Activated naive CD4-positive, alpha-beta T cell treated with anti-CD3 and anti-CD28 coated beads, Interleukin-2, amount 10 ng/mL, durations not matched to agents 7 days and 5 days (primary cell): Measurements from ENCODE around the gene EXOSC2.
"Not testable (repeated sequence)": the region's sequence is repeated elsewhere in the genome, so short reads cannot be mapped to it uniquely, and the experiment has no call there.

Experiments used
- CTCF ChIA-PET: fragments of 350-600 bp; sonication (Branson Sonifier 250); formaldehyde crosslinking; loops from one replicate; lab custom pipeline; 2021; ENCODE audit warnings: antibody characterized with exemption; lab: Charles Lee
- DNase-seq: peaks from one replicate; pipeline ENCODE4 v3.0.0-alpha.2; 2020
- H3K27ac Mint-ChIP-seq: one replicate; pipeline ENCODE4 v1.8.0; 2021; ENCODE audit warnings: mild to moderate bottlenecking, moderate library complexity, mixed read lengths
- H3K27me3 Mint-ChIP-seq: one replicate; pipeline ENCODE4 v1.8.0; 2021; ENCODE audit warnings: mild to moderate bottlenecking, mixed read lengths
- H3K36me3 Mint-ChIP-seq: one replicate; pipeline ENCODE4 v1.8.0; 2021; ENCODE audit warnings: mixed read lengths
- H3K4me1 Mint-ChIP-seq: one replicate; pipeline ENCODE4 v1.8.0; 2021; ENCODE audit warnings: mixed read lengths
- H3K4me3 Mint-ChIP-seq: one replicate; pipeline ENCODE4 v1.8.0; 2021; ENCODE audit warnings: mild to moderate bottlenecking, moderate library complexity, mixed read lengths
- H3K9me3 Mint-ChIP-seq: one replicate; pipeline ENCODE4 v1.8.0; 2021; ENCODE audit warnings: mixed read lengths

The EXOSC2 gene

GRCh38 chr9:130680836-130681768, 12.5 kb upstream of the EXOSC2 start:
- CTCF ChIA-PET: interaction anchor here (1.0 to 8.0 kb wide), 5 partner anchors 12 to 219 kb away, joined by 3 to 118 read pairs (median 6); partner anchors contain the start of gene EXOSC2
- H3K27me3 Mint-ChIP-seq: peaks cover 83% of the 10 kb centered on the region
- DNase-seq: peak; percentile 68
- peaks cover 7% of the 10 kb centered on the region for H3K9me3 Mint-ChIP-seq
- peak overlapping the region; percentile 54 for H3K4me3 Mint-ChIP-seq
- no peak overlapping the region for H3K27ac Mint-ChIP-seq
- H3K4me1 Mint-ChIP-seq: peaks cover 6% of the 10 kb centered on the region
- no peaks in the 10 kb centered on the region for H3K36me3 Mint-ChIP-seq

- Mint-ChIP-seq H3K4me3 (peak overlapping the region; percentile 74), H3K36me3 (no peaks in the 10 kb centered on the region), H3K4me1 (peaks cover 7% of the 10 kb centered on the region), H3K27ac (no peak overlapping the region), H3K9me3 (peaks cover 7% of the 10 kb centered on the region), H3K27me3 (peaks cover 81% of the 10 kb centered on the region)
- CTCF ChIA-PET: interaction anchor here (0.5 to 8.0 kb wide), 10 partner anchors 9 to 234 kb away, joined by 3 to 118 read pairs (median 6); partner anchors contain the start of gene EXOSC2
- DNase-seq: peak; percentile 34
Measured at GRCh38 chr9:130681769-130682420, 11.7 kb upstream of the EXOSC2 start.

GRCh38 chr9:130682421-130683121, 11.0 kb upstream of the EXOSC2 start:
- H3K27ac Mint-ChIP-seq: peak overlapping the region; percentile 56

GRCh38 chr9:130685104-130685503, 8.5 kb upstream of the EXOSC2 start:
- DNase-seq: no peak
- Mint-ChIP-seq H3K27me3 (peaks cover 60% of the 10 kb centered on the region), H3K4me1 (peaks cover 28% of the 10 kb centered on the region), H3K9me3 (peaks cover 7% of the 10 kb centered on the region), H3K27ac (no peak overlapping the region), H3K36me3 (no peaks in the 10 kb centered on the region), H3K4me3 (no peak overlapping the region)
- CTCF ChIA-PET: interaction anchor here (1.1 to 8.0 kb wide), 4 partner anchors 8 to 223 kb away, joined by 3 to 118 read pairs (median 10); partner anchors contain the start of gene EXOSC2

More at GRCh38 chr9:130682421-130683121, 11.0 kb upstream of the EXOSC2 start:
- Mint-ChIP-seq H3K27me3 (peaks cover 74% of the 10 kb centered on the region), H3K4me3 (peak overlapping the region; percentile 74), H3K36me3 (no peaks in the 10 kb centered on the region), H3K4me1 (peaks cover 12% of the 10 kb centered on the region), H3K9me3 (peaks cover 7% of the 10 kb centered on the region)
- peak; percentile 68 for DNase-seq
- CTCF ChIA-PET: interaction anchor here (0.7 to 8.0 kb wide), 11 partner anchors 8 to 234 kb away, joined by 3 to 118 read pairs (median 5); partner anchors contain the start of gene EXOSC2

GRCh38 chr9:130685945-130686344, 7.6 kb upstream of the EXOSC2 start:
- peaks cover 33% of the 10 kb centered on the region for H3K4me1 Mint-ChIP-seq
- H3K9me3 Mint-ChIP-seq, H3K27ac Mint-ChIP-seq, DNase-seq, H3K36me3 Mint-ChIP-seq, H3K4me3 Mint-ChIP-seq: not testable (repeated sequence)
- H3K27me3 Mint-ChIP-seq: peaks cover 51% of the 10 kb centered on the region
- CTCF ChIA-PET: interaction anchor here (1.2 to 8.0 kb wide), 3 partner anchors 175 to 224 kb away, joined by 3 to 118 read pairs (median 3); no protein-coding TSS in a partner anchor

- H3K27ac Mint-ChIP-seq: no peak overlapping the region
- H3K9me3 Mint-ChIP-seq: peaks cover 9% of the 10 kb centered on the region
- no peaks in the 10 kb centered on the region for H3K36me3 Mint-ChIP-seq
- H3K27me3 Mint-ChIP-seq: peaks cover 38% of the 10 kb centered on the region
- peaks cover 27% of the 10 kb centered on the region for H3K4me1 Mint-ChIP-seq
- DNase-seq: no peak
- CTCF ChIA-PET: interaction anchor here (1.8 to 8.0 kb wide), 2 partner anchors 13 to 226 kb away, joined by 6 to 118 read pairs; no protein-coding TSS in a partner anchor
- H3K4me3 Mint-ChIP-seq: no peak overlapping the region
Measured at GRCh38 chr9:130687615-130688014, 6.0 kb upstream of the EXOSC2 start.

- H3K27ac Mint-ChIP-seq: no peak overlapping the region
- peaks cover 32% of the 10 kb centered on the region for H3K4me1 Mint-ChIP-seq
- no peak for DNase-seq
- no peaks in the 10 kb centered on the region for H3K36me3 Mint-ChIP-seq
- peaks cover 9% of the 10 kb centered on the region for H3K9me3 Mint-ChIP-seq
- H3K4me3 Mint-ChIP-seq: no peak overlapping the region
- peaks cover 33% of the 10 kb centered on the region for H3K27me3 Mint-ChIP-seq
- CTCF ChIA-PET: interaction anchor here (1.8 to 8.0 kb wide), 2 partner anchors 13 to 226 kb away, joined by 6 to 118 read pairs; no protein-coding TSS in a partner anchor
Measured at GRCh38 chr9:130688072-130688471, 5.5 kb upstream of the EXOSC2 start.

GRCh38 chr9:130689572-130689936, 4.0 kb upstream of the EXOSC2 start:
- Mint-ChIP-seq H3K4me1 (peaks cover 39% of the 10 kb centered on the region), H3K4me3 (no peak overlapping the region), H3K27ac (no peak overlapping the region), H3K36me3 (peaks cover 3% of the 10 kb centered on the region), H3K27me3 (peaks cover 21% of the 10 kb centered on the region), H3K9me3 (peaks cover 9% of the 10 kb centered on the region)
- no peak for DNase-seq
- CTCF ChIA-PET: interaction anchor here (2.0 kb wide), 1 partner anchor 11 kb away, joined by 13 read pairs; no protein-coding TSS in a partner anchor

GRCh38 chr9:130689937-130690700, 3.5 kb upstream of the EXOSC2 start:
- no peak overlapping the region for H3K27ac Mint-ChIP-seq
- no peak overlapping the region for H3K4me3 Mint-ChIP-seq
- no peak for DNase-seq
- peaks cover 20% of the 10 kb centered on the region for H3K27me3 Mint-ChIP-seq
- peaks cover 4% of the 10 kb centered on the region for H3K9me3 Mint-ChIP-seq
- peaks cover 43% of the 10 kb centered on the region for H3K4me1 Mint-ChIP-seq
- CTCF ChIA-PET: interaction anchor here (1.3 to 2.0 kb wide), 2 partner anchors 8 to 11 kb away, joined by 5 to 13 read pairs; no protein-coding TSS in a partner anchor
- H3K36me3 Mint-ChIP-seq: peaks cover 6% of the 10 kb centered on the region

- CTCF ChIA-PET: interaction anchor here (1.4 to 2.3 kb wide), 5 partner anchors 8 to 15 kb away, joined by 3 to 15 read pairs (median 7); no protein-coding TSS in a partner anchor
- Mint-ChIP-seq H3K4me3 (no peak overlapping the region), H3K36me3 (peaks cover 22% of the 10 kb centered on the region), H3K27ac (no peak overlapping the region), H3K4me1 (peaks cover 60% of the 10 kb centered on the region), H3K9me3 (peaks cover 2% of the 10 kb centered on the region), H3K27me3 (peaks cover 9% of the 10 kb centered on the region)
- DNase-seq: no peak
Measured at GRCh38 chr9:130692321-130692720, 1.3 kb upstream of the EXOSC2 start.

- Mint-ChIP-seq H3K27ac (peak overlapping the region; percentile 91), H3K36me3 (peaks cover 24% of the 10 kb centered on the region), H3K9me3 (peaks cover 2% of the 10 kb centered on the region), H3K4me3 (peak overlapping the region; percentile 90), H3K27me3 (peaks cover 9% of the 10 kb centered on the region), H3K4me1 (peaks cover 54% of the 10 kb centered on the region)
- CTCF ChIA-PET: interaction anchor here (1.1 to 2.3 kb wide), 8 partner anchors 8 to 16 kb away, joined by 3 to 15 read pairs (median 5); no protein-coding TSS in a partner anchor
- no peak for DNase-seq
Measured at GRCh38 chr9:130693101-130693425, 517 bp upstream of the EXOSC2 start.

GRCh38 chr9:130694205-130694604, 625 bp downstream of the EXOSC2 start:
- Mint-ChIP-seq H3K4me1 (peaks cover 57% of the 10 kb centered on the region), H3K36me3 (peaks cover 30% of the 10 kb centered on the region), H3K27me3 (peaks cover 6% of the 10 kb centered on the region), H3K4me3 (peak overlapping the region; percentile 90), H3K27ac (peak overlapping the region; percentile 91), H3K9me3 (peaks cover 2% of the 10 kb centered on the region)
- CTCF ChIA-PET: interaction anchor here (1.3 to 2.3 kb wide), 3 partner anchors 10 to 15 kb away, joined by 5 to 15 read pairs (median 7); no protein-coding TSS in a partner anchor
- no peak for DNase-seq
